OCI-LY7 (cell line): ENCODE data around the gene DYNLL1.

Experiments used
- EZH2phosphoT487 ChIP-seq: fragments of 200-600 bp; sonication (generic); IDR thresholded peaks from 2 replicates; pipeline ENCODE4 v1.6.1; 2018; ENCODE audit warnings: low read depth, borderline replicate concordance, mild to moderate bottlenecking, mixed run types, antibody characterized with exemption, low read length, moderate library complexity, mixed read lengths
- TF ChIP-seq, protein P1 (sequence below): fragments of 200-600 bp; sonication (generic); conservative IDR thresholded peaks from 2 replicates; pipeline ENCODE4 v1.5.1; 2014; ENCODE audit warnings: mild to moderate bottlenecking, antibody characterized with exemption, low read length, moderate library complexity, mixed read lengths

DNA sequence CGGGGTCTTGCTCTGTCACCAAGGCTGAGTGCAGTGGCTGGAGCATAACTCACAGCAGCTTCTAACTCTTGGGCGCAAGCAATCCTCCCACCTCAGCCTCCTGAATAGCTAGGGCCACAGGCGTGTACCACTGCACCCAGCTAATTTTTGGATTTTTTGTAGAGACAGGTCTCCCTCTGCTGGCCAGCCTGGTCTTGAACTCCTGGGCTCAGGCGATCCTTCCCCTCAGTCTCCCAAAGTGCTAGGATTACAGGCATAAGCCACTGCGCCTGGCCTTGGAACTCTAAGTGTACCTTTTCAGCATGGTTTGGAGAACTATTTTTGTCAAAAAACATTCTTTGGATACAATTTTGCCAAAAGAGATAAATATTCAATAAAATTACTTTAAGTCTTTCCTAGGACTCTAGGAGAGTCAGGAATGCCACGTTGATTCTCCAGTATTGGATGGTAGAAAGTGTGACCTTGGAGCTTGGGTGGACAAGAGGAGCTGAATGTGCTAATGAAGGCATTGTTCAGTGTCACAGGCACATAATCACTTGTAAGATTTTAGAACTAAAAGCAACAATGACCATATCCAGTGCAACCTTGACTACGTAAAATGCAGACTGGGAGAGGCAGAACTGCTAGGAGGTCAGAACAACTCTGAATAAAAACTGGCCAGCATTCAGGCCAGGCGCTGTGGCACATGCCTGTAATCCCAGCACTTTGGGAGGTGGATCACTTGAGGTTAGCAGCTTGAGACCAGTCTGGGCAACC lies 29.2 kb upstream of the DYNLL1 start:
- TF ChIP-seq EZH2phosphoT487, result no peak
- TF ChIP-seq, protein P1, sequence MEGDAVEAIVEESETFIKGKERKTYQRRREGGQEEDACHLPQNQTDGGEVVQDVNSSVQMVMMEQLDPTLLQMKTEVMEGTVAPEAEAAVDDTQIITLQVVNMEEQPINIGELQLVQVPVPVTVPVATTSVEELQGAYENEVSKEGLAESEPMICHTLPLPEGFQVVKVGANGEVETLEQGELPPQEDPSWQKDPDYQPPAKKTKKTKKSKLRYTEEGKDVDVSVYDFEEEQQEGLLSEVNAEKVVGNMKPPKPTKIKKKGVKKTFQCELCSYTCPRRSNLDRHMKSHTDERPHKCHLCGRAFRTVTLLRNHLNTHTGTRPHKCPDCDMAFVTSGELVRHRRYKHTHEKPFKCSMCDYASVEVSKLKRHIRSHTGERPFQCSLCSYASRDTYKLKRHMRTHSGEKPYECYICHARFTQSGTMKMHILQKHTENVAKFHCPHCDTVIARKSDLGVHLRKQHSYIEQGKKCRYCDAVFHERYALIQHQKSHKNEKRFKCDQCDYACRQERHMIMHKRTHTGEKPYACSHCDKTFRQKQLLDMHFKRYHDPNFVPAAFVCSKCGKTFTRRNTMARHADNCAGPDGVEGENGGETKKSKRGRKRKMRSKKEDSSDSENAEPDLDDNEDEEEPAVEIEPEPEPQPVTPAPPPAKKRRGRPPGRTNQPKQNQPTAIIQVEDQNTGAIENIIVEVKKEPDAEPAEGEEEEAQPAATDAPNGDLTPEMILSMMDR, result peak; percentile 82
